LNCAP (cell line): ENCODE results near the gene SHB.

Source experiments
- CTCF ChIP-seq: fragments of 450-650 bp; IDR thresholded peaks from 2 replicates; pipeline ENCODE4 v1.5.1; 2017; ENCODE audit warnings: mild to moderate bottlenecking

The SHB gene

GRCh38 chr9:38092656-38093055, 23.6 kb upstream of the SHB start:
- no peak for TF ChIP-seq CTCF

GRCh38 chr9:38092200-38092524, 23.1 kb upstream of the SHB start:
- TF ChIP-seq CTCF = no peak

GRCh38 chr9:38091310-38092199, 22.5 kb upstream of the SHB start:
- no peak for TF ChIP-seq CTCF

- no peak for TF ChIP-seq CTCF
Observed at GRCh38 chr9:38090170-38090569, 21.1 kb upstream of the SHB start.

GRCh38 chr9:38089387-38090165, 20.5 kb upstream of the SHB start:
- TF ChIP-seq CTCF = no peak

GRCh38 chr9:38088006-38088925, 19.2 kb upstream of the SHB start:
- TF ChIP-seq CTCF = peak; percentile 97

GRCh38 chr9:38086496-38086895, 17.5 kb upstream of the SHB start:
- TF ChIP-seq CTCF = no peak
